MCF 10A (cell line): ENCODE results near the gene PHPT1. TPM values are rescaled to one million over a fixed set of nuclear protein-coding genes. Genes with fewer than 3 reads are reported as not detected.

Source experiments
- BruUV-seq: library from RNA; stranded (reverse); fragments of 400-500 nt; replicated peaks from 2 replicates; lab custom pipeline; 2021; lab: Mats Ljungman, UMichigan
- CTCF ChIA-PET: fragments of 300-600 bp; sonication (Branson Sonifier 250); formaldehyde crosslinking; extraction: SDS; loops from one replicate; lab custom pipeline; 2021; ENCODE audit warnings: antibody characterized with exemption, inconsistent platforms; lab: Yijun Ruan, JAX
- POLR2A ChIA-PET: fragments of 300-600, 350-650 bp; sonication (Branson Sonifier 250); formaldehyde crosslinking; extraction: SDS; loops from one replicate; lab custom pipeline; 2020; ENCODE audit warnings: antibody characterized with exemption, inconsistent platforms; lab: Yijun Ruan, JAX
- DNase-seq: peaks from one replicate; pipeline ENCODE4 v3.0.0-alpha.2; 2018; ENCODE audit not compliant: unreplicated experiment
- H3K27ac Mint-ChIP-seq: one replicate; pipeline ENCODE4 v1.8.0; 2022; ENCODE audit warnings: mild to moderate bottlenecking, low read depth, mixed read lengths; ENCODE audit not compliant: unreplicated experiment
- H3K27me3 Mint-ChIP-seq: one replicate; pipeline ENCODE4 v1.8.0; 2022; ENCODE audit warnings: mixed read lengths; ENCODE audit not compliant: insufficient read depth, unreplicated experiment
- H3K36me3 Mint-ChIP-seq: one replicate; pipeline ENCODE4 v1.8.0; 2022; ENCODE audit warnings: mild to moderate bottlenecking, moderate library complexity, mixed read lengths; ENCODE audit not compliant: insufficient read depth, unreplicated experiment
- H3K4me1 Mint-ChIP-seq: one replicate; pipeline ENCODE4 v1.8.0; 2022; ENCODE audit warnings: mixed read lengths; ENCODE audit not compliant: insufficient read depth, unreplicated experiment
- H3K4me3 Mint-ChIP-seq: one replicate; pipeline ENCODE4 v1.8.0; 2022; ENCODE audit warnings: mild to moderate bottlenecking, moderate library complexity, mixed read lengths; ENCODE audit not compliant: unreplicated experiment
- H3K9me3 Mint-ChIP-seq: one replicate; pipeline ENCODE4 v1.8.0; 2022; ENCODE audit warnings: mixed read lengths; ENCODE audit not compliant: unreplicated experiment
- intact Hi-C: fragments of 100-400 bp; cut with micrococcal nuclease; formaldehyde crosslinking; loops from 2 replicates; pipeline ENCODE4 v1.14.1; 2022
- total RNA-seq: library from RNA; stranded (reverse); gene quantifications from 2 replicates; pipeline ENCODE4 v1.2.3, GENCODE V29; 2022
- TF ChIP-seq, protein P1 (sequence below): fragments of 200-600 bp; IDR thresholded peaks from one replicate; pipeline ENCODE4 v1.8.0; 2022; ENCODE audit warnings: antibody characterized with exemption, mild to moderate bottlenecking; ENCODE audit not compliant: unreplicated experiment

The PHPT1 gene
- total RNA-seq, 1 experiment from 2014 or later: 193 TPM

GRCh38 chr9:136846376-136847087 is 2.7 kb upstream of the PHPT1 start:
- Mint-ChIP-seq H3K4me3 (no peak overlapping the region), H3K27ac (no peak overlapping the region), H3K36me3 (peaks cover 45% of the 10 kb centered on the region), H3K27me3 (no peaks in the 10 kb centered on the region), H3K4me1 (no peaks in the 10 kb centered on the region), H3K9me3 (no peaks in the 10 kb centered on the region)
- DNase-seq: no peak
- ChIA-PET CTCF (interaction anchor here (0.6 kb wide), 1 partner anchor 35 kb away, joined by 3 read pairs; no protein-coding TSS in a partner anchor), POLR2A (interaction anchor here (0.6 to 2.6 kb wide), 3 partner anchors 29 to 394 kb away, joined by 3 to 25 read pairs (median 3); partner anchors contain the start of genes RABL6 and TUBB4B)
- no TSS peak for BruUV-seq
- intact Hi-C loops: loop anchor here (10.0 kb wide), 1 partner anchor 98 kb away; the partner anchor contains the start of genes C8G and FBXW5
- TF ChIP-seq, protein P1, sequence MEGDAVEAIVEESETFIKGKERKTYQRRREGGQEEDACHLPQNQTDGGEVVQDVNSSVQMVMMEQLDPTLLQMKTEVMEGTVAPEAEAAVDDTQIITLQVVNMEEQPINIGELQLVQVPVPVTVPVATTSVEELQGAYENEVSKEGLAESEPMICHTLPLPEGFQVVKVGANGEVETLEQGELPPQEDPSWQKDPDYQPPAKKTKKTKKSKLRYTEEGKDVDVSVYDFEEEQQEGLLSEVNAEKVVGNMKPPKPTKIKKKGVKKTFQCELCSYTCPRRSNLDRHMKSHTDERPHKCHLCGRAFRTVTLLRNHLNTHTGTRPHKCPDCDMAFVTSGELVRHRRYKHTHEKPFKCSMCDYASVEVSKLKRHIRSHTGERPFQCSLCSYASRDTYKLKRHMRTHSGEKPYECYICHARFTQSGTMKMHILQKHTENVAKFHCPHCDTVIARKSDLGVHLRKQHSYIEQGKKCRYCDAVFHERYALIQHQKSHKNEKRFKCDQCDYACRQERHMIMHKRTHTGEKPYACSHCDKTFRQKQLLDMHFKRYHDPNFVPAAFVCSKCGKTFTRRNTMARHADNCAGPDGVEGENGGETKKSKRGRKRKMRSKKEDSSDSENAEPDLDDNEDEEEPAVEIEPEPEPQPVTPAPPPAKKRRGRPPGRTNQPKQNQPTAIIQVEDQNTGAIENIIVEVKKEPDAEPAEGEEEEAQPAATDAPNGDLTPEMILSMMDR: no peak

GRCh38 chr9:136847088-136847825 is 2.0 kb upstream of the PHPT1 start:
- Mint-ChIP-seq H3K4me3 (peak overlapping the region; percentile 96), H3K4me1 (no peaks in the 10 kb centered on the region), H3K9me3 (no peaks in the 10 kb centered on the region), H3K27ac (peak overlapping the region; percentile 89), H3K27me3 (no peaks in the 10 kb centered on the region), H3K36me3 (peaks cover 37% of the 10 kb centered on the region)
- intact Hi-C loops: loop anchor here (10.0 kb wide), 1 partner anchor 98 kb away; the partner anchor contains the start of genes C8G and FBXW5
- ChIA-PET CTCF (interaction anchor here (0.9 to 1.6 kb wide), 3 partner anchors 35 to 188 kb away, joined by 3 to 4 read pairs (median 3); no protein-coding TSS in a partner anchor), POLR2A (interaction anchor here (0.6 to 2.6 kb wide), 11 partner anchors 13 to 394 kb away, joined by 3 to 25 read pairs (median 5); partner anchors contain the start of genes EDF1, RABL6, TMEM141 and TUBB4B)
- TF ChIP-seq, protein P1: no peak
- peak; percentile 43 for DNase-seq
- BruUV-seq: no TSS peak

- CTCF ChIA-PET: interaction anchor here (0.9 to 1.6 kb wide), 5 partner anchors 35 to 187 kb away, joined by 3 to 4 read pairs (median 3); no protein-coding TSS in a partner anchor
- intact Hi-C loops: loop anchor here (10.0 kb wide), 1 partner anchor 97 kb away; the partner anchor contains the start of genes C8G and FBXW5
- peak; percentile 92 for DNase-seq
Measured at GRCh38 chr9:136847826-136848392, 1.3 kb upstream of the PHPT1 start.

More at GRCh38 chr9:136847826-136848392, 1.3 kb upstream of the PHPT1 start:
- Mint-ChIP-seq H3K9me3 (no peaks in the 10 kb centered on the region), H3K27ac (peak overlapping the region; percentile 89), H3K36me3 (peaks cover 35% of the 10 kb centered on the region), H3K4me1 (no peaks in the 10 kb centered on the region), H3K4me3 (peak overlapping the region; percentile 96), H3K27me3 (no peaks in the 10 kb centered on the region)
- TF ChIP-seq, protein P1: no peak
- POLR2A ChIA-PET: interaction anchor here (0.6 to 2.6 kb wide), 19 partner anchors 8 to 562 kb away, joined by 3 to 25 read pairs (median 4); partner anchors contain the start of genes EDF1, FBXW5, RABL6 and TMEM141
- no TSS peak for BruUV-seq
